Measurements from ENCODE around the gene MTRF1L.
A peak's percentile ranks its signal among the peaks of the same experiment; 100 is the strongest.

Gene MTRF1L

GRCh38 chr6:153002613-153003365 lies at the start of gene MTRF1L:
TSS of gene MTRF1L (minus strand) at chr6:153002709. CDS start at chr6:153002685, 24 bp downstream.
- Histone ChIP-seq H3K27me3 (ENCODE audit: low read depth, low read length) (no peaks in the 10 kb centered on the region), H3K4me1 (ENCODE audit: control insufficient read depth in 1 of 2, insufficient read depth in 2 of 2, low read length in 2 of 2) (peaks cover 6 to 30% of the 10 kb centered on the region in 2 donors), H3K36me3 (ENCODE audit: control insufficient read depth in 1 of 2, insufficient read depth in 2 of 2, low read length in 2 of 2) (no peaks in the 10 kb centered on the region), H3K27ac (ENCODE audit: low read length) (peak within 1 kb of the TSS; percentile 81), H3K4me3 (ENCODE audit: low read depth in 1 of 2, low read length in 2 of 2) (peak within 1 kb of the TSS; percentile 85 to 95), H3K9me3 (ENCODE audit: control insufficient read depth in 1 of 2, low read length in 2 of 2) (no peaks in the 10 kb centered on the region)

- no peaks in the 10 kb centered on the region for H3K36me3 ChIP-seq (ENCODE audit: control insufficient read depth in 1 of 2, insufficient read depth in 2 of 2, low read length in 2 of 2)
Measured at GRCh38 chr6:153051801-153052200, 49.3 kb upstream of the MTRF1L start.

GRCh38 chr6:153048631-153049030 lies 46.1 kb upstream of the MTRF1L start:
- no peaks in the 10 kb centered on the region for H3K27me3 ChIP-seq (ENCODE audit: low read depth, low read length)
- H3K27ac ChIP-seq (ENCODE audit: low read length): no peak overlapping the region
- no peak overlapping the region for H3K4me3 ChIP-seq (ENCODE audit: low read depth in 1 of 2, low read length in 2 of 2)
- H3K4me1 ChIP-seq (ENCODE audit: control insufficient read depth in 1 of 2, insufficient read depth in 2 of 2, low read length in 2 of 2): no peaks in the 10 kb centered on the region
- H3K36me3 ChIP-seq (ENCODE audit: control insufficient read depth in 1 of 2, insufficient read depth in 2 of 2, low read length in 2 of 2): no peaks in the 10 kb centered on the region
- no peaks in the 10 kb centered on the region for H3K9me3 ChIP-seq (ENCODE audit: control insufficient read depth in 1 of 2, low read length in 2 of 2)

More at GRCh38 chr6:153051801-153052200, 49.3 kb upstream of the MTRF1L start:
- Histone ChIP-seq H3K27me3 (ENCODE audit: low read depth, low read length) (no peaks in the 10 kb centered on the region), H3K9me3 (ENCODE audit: control insufficient read depth in 1 of 2, low read length in 2 of 2) (no peaks in the 10 kb centered on the region), H3K4me3 (ENCODE audit: low read depth in 1 of 2, low read length in 2 of 2) (no peak overlapping the region), H3K27ac (ENCODE audit: low read length) (no peak overlapping the region), H3K4me1 (ENCODE audit: control insufficient read depth in 1 of 2, insufficient read depth in 2 of 2, low read length in 2 of 2) (no peaks in the 10 kb centered on the region)

- no peaks in the 10 kb centered on the region for H3K36me3 ChIP-seq (ENCODE audit: control insufficient read depth in 1 of 2, insufficient read depth in 2 of 2, low read length in 2 of 2)
- no peaks in the 10 kb centered on the region for H3K4me1 ChIP-seq (ENCODE audit: control insufficient read depth in 1 of 2, insufficient read depth in 2 of 2, low read length in 2 of 2)
- no peaks in the 10 kb centered on the region for H3K27me3 ChIP-seq (ENCODE audit: low read depth, low read length)
- no peak overlapping the region for H3K4me3 ChIP-seq (ENCODE audit: low read depth in 1 of 2, low read length in 2 of 2)
- H3K27ac ChIP-seq (ENCODE audit: low read length): no peak overlapping the region
- no peaks in the 10 kb centered on the region for H3K9me3 ChIP-seq (ENCODE audit: control insufficient read depth in 1 of 2, low read length in 2 of 2)
Measured at GRCh38 chr6:153047386-153047785, 44.9 kb upstream of the MTRF1L start.

- Histone ChIP-seq H3K4me1 (ENCODE audit: control insufficient read depth in 1 of 2, insufficient read depth in 2 of 2, low read length in 2 of 2) (no peaks in the 10 kb centered on the region), H3K27ac (ENCODE audit: low read length) (no peak overlapping the region), H3K36me3 (ENCODE audit: control insufficient read depth in 1 of 2, insufficient read depth in 2 of 2, low read length in 2 of 2) (no peaks in the 10 kb centered on the region), H3K4me3 (ENCODE audit: low read depth in 1 of 2, low read length in 2 of 2) (no peak overlapping the region), H3K27me3 (ENCODE audit: low read depth, low read length) (no peaks in the 10 kb centered on the region), H3K9me3 (ENCODE audit: control insufficient read depth in 1 of 2, low read length in 2 of 2) (no peaks in the 10 kb centered on the region)
Measured at GRCh38 chr6:153045271-153045670, 42.8 kb upstream of the MTRF1L start.

- no peak overlapping the region for H3K4me3 ChIP-seq (ENCODE audit: low read depth in 1 of 2, low read length in 2 of 2)
- H3K27me3 ChIP-seq (ENCODE audit: low read depth, low read length): no peaks in the 10 kb centered on the region
- no peaks in the 10 kb centered on the region for H3K9me3 ChIP-seq (ENCODE audit: control insufficient read depth in 1 of 2, low read length in 2 of 2)
- H3K36me3 ChIP-seq (ENCODE audit: control insufficient read depth in 1 of 2, insufficient read depth in 2 of 2, low read length in 2 of 2): no peaks in the 10 kb centered on the region
- H3K4me1 ChIP-seq (ENCODE audit: control insufficient read depth in 1 of 2, insufficient read depth in 2 of 2, low read length in 2 of 2): no peaks in the 10 kb centered on the region
- H3K27ac ChIP-seq (ENCODE audit: low read length): no peak overlapping the region
Measured at GRCh38 chr6:153044295-153044694, 41.8 kb upstream of the MTRF1L start.

GRCh38 chr6:153043719-153044118 lies 41.2 kb upstream of the MTRF1L start:
- Histone ChIP-seq H3K9me3 (ENCODE audit: control insufficient read depth in 1 of 2, low read length in 2 of 2) (no peaks in the 10 kb centered on the region), H3K36me3 (ENCODE audit: control insufficient read depth in 1 of 2, insufficient read depth in 2 of 2, low read length in 2 of 2) (no peaks in the 10 kb centered on the region), H3K4me1 (ENCODE audit: control insufficient read depth in 1 of 2, insufficient read depth in 2 of 2, low read length in 2 of 2) (no peaks in the 10 kb centered on the region), H3K27me3 (ENCODE audit: low read depth, low read length) (no peaks in the 10 kb centered on the region), H3K4me3 (ENCODE audit: low read depth in 1 of 2, low read length in 2 of 2) (no peak overlapping the region), H3K27ac (ENCODE audit: low read length) (no peak overlapping the region)

GRCh38 chr6:153038378-153039057 lies 36.0 kb upstream of the MTRF1L start:
- no peaks in the 10 kb centered on the region for H3K36me3 ChIP-seq (ENCODE audit: control insufficient read depth in 1 of 2, insufficient read depth in 2 of 2, low read length in 2 of 2)
- H3K4me1 ChIP-seq (ENCODE audit: control insufficient read depth in 1 of 2, insufficient read depth in 2 of 2, low read length in 2 of 2): no peaks in the 10 kb centered on the region
- no peaks in the 10 kb centered on the region for H3K9me3 ChIP-seq (ENCODE audit: control insufficient read depth in 1 of 2, low read length in 2 of 2)
- H3K27me3 ChIP-seq (ENCODE audit: low read depth, low read length): no peaks in the 10 kb centered on the region
- H3K4me3 ChIP-seq (ENCODE audit: low read depth in 1 of 2, low read length in 2 of 2): no peak overlapping the region
- H3K27ac ChIP-seq (ENCODE audit: low read length): no peak overlapping the region

GRCh38 chr6:153034139-153034538 lies 31.6 kb upstream of the MTRF1L start:
- no peaks in the 10 kb centered on the region for H3K27me3 ChIP-seq (ENCODE audit: low read depth, low read length)
- H3K27ac ChIP-seq (ENCODE audit: low read length): no peak overlapping the region
- H3K36me3 ChIP-seq (ENCODE audit: control insufficient read depth in 1 of 2, insufficient read depth in 2 of 2, low read length in 2 of 2): no peaks in the 10 kb centered on the region
- H3K9me3 ChIP-seq (ENCODE audit: control insufficient read depth in 1 of 2, low read length in 2 of 2): no peaks in the 10 kb centered on the region
- no peak overlapping the region for H3K4me3 ChIP-seq (ENCODE audit: low read depth in 1 of 2, low read length in 2 of 2)
- no peaks in the 10 kb centered on the region for H3K4me1 ChIP-seq (ENCODE audit: control insufficient read depth in 1 of 2, insufficient read depth in 2 of 2, low read length in 2 of 2)

GRCh38 chr6:153032255-153032882 lies 29.9 kb upstream of the MTRF1L start:
- H3K36me3 ChIP-seq (ENCODE audit: control insufficient read depth in 1 of 2, insufficient read depth in 2 of 2, low read length in 2 of 2): no peaks in the 10 kb centered on the region
- no peak overlapping the region for H3K27ac ChIP-seq (ENCODE audit: low read length)
- no peak overlapping the region for H3K4me3 ChIP-seq (ENCODE audit: low read depth in 1 of 2, low read length in 2 of 2)
- H3K9me3 ChIP-seq (ENCODE audit: control insufficient read depth in 1 of 2, low read length in 2 of 2): no peaks in the 10 kb centered on the region
- H3K4me1 ChIP-seq (ENCODE audit: control insufficient read depth in 1 of 2, insufficient read depth in 2 of 2, low read length in 2 of 2): no peaks in the 10 kb centered on the region
- H3K27me3 ChIP-seq (ENCODE audit: low read depth, low read length): no peaks in the 10 kb centered on the region

- H3K27me3 ChIP-seq (ENCODE audit: low read depth, low read length): no peaks in the 10 kb centered on the region
- H3K4me3 ChIP-seq (ENCODE audit: low read depth in 1 of 2, low read length in 2 of 2): no peak overlapping the region
- H3K9me3 ChIP-seq (ENCODE audit: control insufficient read depth in 1 of 2, low read length in 2 of 2): no peaks in the 10 kb centered on the region
- H3K36me3 ChIP-seq (ENCODE audit: control insufficient read depth in 1 of 2, insufficient read depth in 2 of 2, low read length in 2 of 2): no peaks in the 10 kb centered on the region
- no peaks in the 10 kb centered on the region for H3K4me1 ChIP-seq (ENCODE audit: control insufficient read depth in 1 of 2, insufficient read depth in 2 of 2, low read length in 2 of 2)
- H3K27ac ChIP-seq (ENCODE audit: low read length): no peak overlapping the region
Measured at GRCh38 chr6:153031335-153031955, 28.9 kb upstream of the MTRF1L start.
